Naive thymus-derived CD4-positive, alpha-beta T cell (primary cell): ENCODE measurements around the gene MLH1. TPM values are rescaled to one million over a fixed set of nuclear protein-coding genes. Genes with fewer than 3 reads are reported as not detected.

Experiments
- ATAC-seq: fragments of 150-1000 bp; cut with Tn5 transposase; 2 replicates; pipeline ENCODE4 v1.10.0; 2021; ENCODE audit warnings: mild to moderate bottlenecking, moderate library complexity
- CTCF ChIA-PET: fragments of 350-600 bp; sonication (Branson Sonifier 250); formaldehyde crosslinking; loops from one replicate; lab custom pipeline; 2021; ENCODE audit warnings: antibody characterized with exemption; lab: Charles Lee
- POLR2A ChIA-PET: fragments of 350-600 bp; sonication (Branson Sonifier 250); formaldehyde crosslinking; loops from one replicate; lab custom pipeline; 2021; ENCODE audit warnings: antibody characterized with exemption, inconsistent platforms; lab: Charles Lee
- DNase-seq, 9 donors: peaks; one replicate each; pipeline versions ENCODE4 v3.0.0 to v3.0.0-alpha.2; 2020 to 2022; ENCODE audit warnings: mixed read lengths in 1 of 9
- H3K27ac ChIP-seq: one replicate; pipeline ENCODE4 v1.7.0; 2013; ENCODE audit warnings: mild to moderate bottlenecking, low read depth, low read length, moderate library complexity
- H3K27me3 ChIP-seq, 2 donors: one replicate each; pipeline ENCODE4 v1.7.0; 2013; ENCODE audit warnings: low read length in 2 of 2, mild to moderate bottlenecking in 2 of 2, moderate library complexity in 2 of 2; ENCODE audit not compliant: control insufficient read depth in 2 of 2, insufficient read depth in 2 of 2
- H3K36me3 ChIP-seq, 3 experiments: 1 replicate in 2 of 3; 2 replicates in 1 of 3; pipeline ENCODE4 v1.7.0; 2013; ENCODE audit warnings: low read length in 3 of 3, mild to moderate bottlenecking in 3 of 3, moderate library complexity in 1 of 3; ENCODE audit not compliant: insufficient read depth in 3 of 3, control insufficient read depth in 2 of 3
- H3K4me1 ChIP-seq, 2 donors: one replicate each; pipeline ENCODE4 v1.7.0; 2013; ENCODE audit warnings: low read length in 2 of 2, mild to moderate bottlenecking in 2 of 2, moderate library complexity in 1 of 2; ENCODE audit not compliant: control insufficient read depth in 2 of 2, insufficient read depth in 2 of 2
- H3K4me3 ChIP-seq: 2 replicates; pipeline ENCODE4 v1.7.0; 2013; ENCODE audit warnings: mild to moderate bottlenecking, low read length
- H3K9me3 ChIP-seq, 3 experiments: 1 replicate in 2 of 3; 2 replicates in 1 of 3; pipeline ENCODE4 v1.7.0; 2013; ENCODE audit warnings: low read length in 3 of 3; ENCODE audit not compliant: control insufficient read depth in 2 of 3
- H3K27ac Mint-ChIP-seq, 9 donors: one replicate each; pipeline ENCODE4 v1.8.0; 2020 to 2022; ENCODE audit warnings: mixed read lengths in 9 of 9, mild to moderate bottlenecking in 8 of 9, moderate library complexity in 5 of 9, inconsistent platforms in 2 of 9
- H3K27me3 Mint-ChIP-seq, 5 donors: one replicate each; pipeline ENCODE4 v1.8.0; 2021 to 2022; ENCODE audit warnings: mixed read lengths in 5 of 5, mild to moderate bottlenecking in 1 of 5
- H3K36me3 Mint-ChIP-seq, 5 donors: one replicate each; pipeline ENCODE4 v1.8.0; 2020 to 2022; ENCODE audit warnings: mixed read lengths in 5 of 5, mild to moderate bottlenecking in 3 of 5, inconsistent platforms in 1 of 5
- H3K4me1 Mint-ChIP-seq, 7 donors: one replicate each; pipeline ENCODE4 v1.8.0; 2020 to 2022; ENCODE audit warnings: mixed read lengths in 7 of 7, mild to moderate bottlenecking in 3 of 7, inconsistent platforms in 1 of 7
- H3K4me3 Mint-ChIP-seq, 10 donors: one replicate each; pipeline ENCODE4 v1.8.0; 2020 to 2022; ENCODE audit warnings: mild to moderate bottlenecking in 10 of 10, mixed read lengths in 10 of 10, moderate library complexity in 6 of 10, inconsistent platforms in 2 of 10
- H3K9me3 Mint-ChIP-seq, 11 donors: one replicate each; pipeline ENCODE4 v1.8.0; 2020 to 2022; ENCODE audit warnings: mixed read lengths in 11 of 11, mild to moderate bottlenecking in 4 of 11, inconsistent platforms in 1 of 11, moderate library complexity in 1 of 11
- intact Hi-C, 2 donors: fragments of 100-400 bp; cut with micrococcal nuclease; formaldehyde crosslinking; loops; one replicate each; pipeline ENCODE4 v1.15.1; 2023
- polyA plus RNA-seq, 2 donors: library from polyadenylated mRNA; unstranded; fragments of 300-500 nt; fragmentation: Illumina TruSeq; gene quantifications; one replicate each; pipeline ENCODE4 v1.2.3, GENCODE V29; 2021
- total RNA-seq, 6 experiments: library from RNA in 5 of 6; stranded (reverse) in 5 of 6; gene quantifications; 1 replicate in 5 of 6; 2 replicates in 1 of 6; pipeline ENCODE4 v1.2.3 and lab custom pipeline; 2021 to 2026

The MLH1 gene
- total and polyA plus RNA-seq, 7 experiments from 2014 or later: 20.4 to 42.0 (median 28.6) TPM

- no peak overlapping the region for H3K27ac ChIP-seq
- Mint-ChIP-seq H3K4me1 (peaks cover 14 to 17% (median 15%) of the 10 kb centered on the region in 7 donors), H3K36me3 (peaks cover 0 to 3% (median 0%) of the 10 kb centered on the region in 5 donors), H3K27me3 (no peaks in the 10 kb centered on the region), H3K27ac (no peak overlapping the region), H3K9me3 (no peaks in the 10 kb centered on the region), H3K4me3 (no peak overlapping the region)
- ChIA-PET POLR2A (no interaction called here), CTCF (interaction anchor here (0.5 to 0.6 kb wide), 2 partner anchors 81 to 96 kb away, joined by 3 read pairs; no protein-coding TSS in a partner anchor)
- peaks cover 0 to 5% of the 10 kb centered on the region in 2 donors for H3K4me1 ChIP-seq
- H3K36me3 ChIP-seq: no peaks in the 10 kb centered on the region
- H3K9me3 ChIP-seq: no peaks in the 10 kb centered on the region
- H3K27me3 ChIP-seq: no peaks in the 10 kb centered on the region
- intact Hi-C loops: no loop called here
- DNase-seq: no peak
- no peak for ATAC-seq
- H3K4me3 ChIP-seq: no peak overlapping the region
These were observed 27.9 kb upstream of the MLH1 start for GRCh38 chr3:36965440-36965839.

DNA sequence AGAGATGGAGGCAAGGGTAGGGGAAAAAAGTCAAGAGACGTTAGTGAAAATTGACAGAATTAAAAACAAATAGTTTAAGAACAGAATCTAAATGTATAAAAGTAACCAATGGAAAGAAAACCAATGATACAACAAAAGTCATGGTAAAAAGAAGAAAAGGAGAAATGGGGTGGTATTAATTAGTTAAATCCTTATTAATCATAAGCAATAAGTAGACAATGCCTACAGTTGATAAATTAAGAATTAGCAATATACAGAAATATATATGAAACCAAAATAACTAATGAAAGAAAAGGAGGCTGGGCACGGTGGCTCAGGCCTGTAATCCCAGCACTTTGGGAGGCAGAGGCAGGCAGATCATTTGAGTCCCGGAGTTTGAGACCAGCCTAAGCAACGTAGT is 24.2 kb upstream of the MLH1 start:
- Histone ChIP-seq H3K9me3 (no peaks in the 10 kb centered on the region), H3K27ac (no peak overlapping the region), H3K36me3 (no peaks in the 10 kb centered on the region), H3K4me1 (peaks cover 4 to 5% of the 10 kb centered on the region in 2 donors), H3K4me3 (no peak overlapping the region), H3K27me3 (no peaks in the 10 kb centered on the region)
- Mint-ChIP-seq H3K27me3 (no peaks in the 10 kb centered on the region), H3K27ac (peak overlapping the region in 5 of 9 donors; percentile 51 to 75 (median 66)), H3K9me3 (peaks cover 0 to 2% (median 0%) of the 10 kb centered on the region in 11 donors), H3K4me1 (peaks cover 21 to 32% (median 24%) of the 10 kb centered on the region in 7 donors), H3K4me3 (peak overlapping the region in 2 of 10 donors; percentile 16 to 39), H3K36me3 (peaks cover 0 to 14% (median 9%) of the 10 kb centered on the region in 5 donors)
- no peak for ATAC-seq
- POLR2A ChIA-PET: interaction anchor here (1.1 to 2.2 kb wide), 3 partner anchors 11 to 25 kb away, joined by 3 to 6 read pairs (median 5); partner anchors contain the start of gene MLH1
- CTCF ChIA-PET: interaction anchor here (1.2 kb wide), 1 partner anchor 10 kb away, joined by 3 read pairs; no protein-coding TSS in a partner anchor
- intact Hi-C loops: no loop called here
- no peak for DNase-seq

GRCh38 chr3:36969540-36970432 is 23.5 kb upstream of the MLH1 start:
- H3K27me3 Mint-ChIP-seq: no peaks in the 10 kb centered on the region
- H3K36me3 Mint-ChIP-seq: peaks cover 0 to 16% (median 9%) of the 10 kb centered on the region in 5 donors
- H3K4me1 Mint-ChIP-seq: peaks cover 21 to 32% (median 24%) of the 10 kb centered on the region in 7 donors
- Histone ChIP-seq H3K27me3 (no peaks in the 10 kb centered on the region), H3K27ac (peak overlapping the region; percentile 9), H3K9me3 (no peaks in the 10 kb centered on the region), H3K36me3 (no peaks in the 10 kb centered on the region), H3K4me1 (peaks cover 4 to 5% of the 10 kb centered on the region in 2 donors), H3K4me3 (no peak overlapping the region)
- ATAC-seq (peak; percentile 95), DNase-seq (peak in 5 of 9 donors; percentile 14 to 36 (median 23))
- CTCF ChIA-PET: interaction anchor here (1.2 kb wide), 1 partner anchor 11 kb away, joined by 3 read pairs; no protein-coding TSS in a partner anchor
- peaks cover 0 to 2% (median 0%) of the 10 kb centered on the region in 11 donors for H3K9me3 Mint-ChIP-seq
- peak overlapping the region in 6 of 10 donors; percentile 16 to 59 (median 38) for H3K4me3 Mint-ChIP-seq
- intact Hi-C loops: loop anchor here (2.0 to 5.0 kb wide), 2 partner anchors 23 to 242 kb away; partner anchors contain the start of genes EPM2AIP1 (in 1 of the 2) and MLH1 (in 1 of the 2)
- peak overlapping the region; percentile 48 to 83 (median 63) for H3K27ac Mint-ChIP-seq
- POLR2A ChIA-PET: interaction anchor here (1.0 to 2.2 kb wide), 4 partner anchors 11 to 24 kb away, joined by 3 to 6 read pairs (median 4); partner anchors contain the start of gene MLH1

GRCh38 chr3:36972163-36972562 is 21.2 kb upstream of the MLH1 start:
- Histone ChIP-seq H3K27me3 (no peaks in the 10 kb centered on the region), H3K9me3 (no peaks in the 10 kb centered on the region), H3K36me3 (no peaks in the 10 kb centered on the region), H3K4me1 (peaks cover 4 to 5% of the 10 kb centered on the region in 2 donors), H3K27ac (no peak overlapping the region), H3K4me3 (no peak overlapping the region)
- Mint-ChIP-seq H3K27me3 (no peaks in the 10 kb centered on the region), H3K4me1 (peaks cover 21 to 31% (median 24%) of the 10 kb centered on the region in 7 donors), H3K36me3 (peaks cover 0 to 23% (median 19%) of the 10 kb centered on the region in 5 donors), H3K27ac (no peak overlapping the region), H3K4me3 (no peak overlapping the region), H3K9me3 (peaks cover 0 to 6% (median 0%) of the 10 kb centered on the region in 11 donors)
- ChIA-PET CTCF (no interaction called here), POLR2A (interaction anchor here (1.2 kb wide), 1 partner anchor 20 kb away, joined by 3 read pairs; the partner anchor contains the start of gene EPM2AIP1)
- DNase-seq (no peak), ATAC-seq (no peak)
- intact Hi-C loops: loop anchor here in 1 of 2 donors (5.0 kb wide), 1 partner anchor 245 kb away; no protein-coding TSS in a partner anchor

- no peaks in the 10 kb centered on the region for H3K36me3 ChIP-seq
- intact Hi-C loops: loop anchor here in 1 of 2 donors (5.0 kb wide), 1 partner anchor 246 kb away; no protein-coding TSS in a partner anchor
- no peak overlapping the region for H3K4me3 ChIP-seq
- peaks cover 0 to 23% (median 19%) of the 10 kb centered on the region in 5 donors for H3K36me3 Mint-ChIP-seq
- H3K27me3 Mint-ChIP-seq: no peaks in the 10 kb centered on the region
- no peaks in the 10 kb centered on the region for H3K9me3 ChIP-seq
- H3K4me1 ChIP-seq: peaks cover 4 to 5% of the 10 kb centered on the region in 2 donors
- ChIA-PET CTCF (interaction anchor here (0.7 kb wide), 1 partner anchor 14 kb away, joined by 3 read pairs; no protein-coding TSS in a partner anchor), POLR2A (interaction anchor here (1.0 kb wide), 1 partner anchor 19 kb away, joined by 3 read pairs; the partner anchor contains the start of gene EPM2AIP1)
- no peaks in the 10 kb centered on the region for H3K27me3 ChIP-seq
- peaks cover 0 to 15% (median 4%) of the 10 kb centered on the region in 11 donors for H3K9me3 Mint-ChIP-seq
- H3K27ac Mint-ChIP-seq: peak overlapping the region in 1 of 9 donors; percentile 2
- no peak overlapping the region for H3K27ac ChIP-seq
- peak overlapping the region in 1 of 10 donors; percentile 23 for H3K4me3 Mint-ChIP-seq
- DNase-seq: no peak
- peaks cover 23 to 31% (median 25%) of the 10 kb centered on the region in 7 donors for H3K4me1 Mint-ChIP-seq
- no peak for ATAC-seq
These were observed 20.2 kb upstream of the MLH1 start for GRCh38 chr3:36973139-36973538.

DNA sequence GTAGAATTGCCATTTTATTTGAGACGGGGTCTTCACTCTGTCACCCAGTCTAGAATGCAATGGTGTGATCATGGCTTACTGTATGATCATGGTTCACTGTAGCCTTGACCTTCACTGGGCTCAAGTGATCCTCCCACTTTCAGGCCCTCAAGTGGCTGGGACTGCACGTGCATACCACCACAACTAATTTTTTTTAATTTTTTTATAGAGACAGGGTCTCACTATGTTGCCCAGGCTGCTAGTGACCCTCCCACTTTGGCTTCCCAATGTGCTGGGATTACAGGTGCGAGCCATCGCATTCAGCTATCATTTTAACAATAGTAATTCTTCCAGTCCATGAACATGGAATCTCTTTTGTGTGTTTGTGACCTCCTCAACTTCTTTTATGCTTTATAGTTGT is 12.3 kb upstream of the MLH1 start:
- Mint-ChIP-seq H3K4me1 (peaks cover 0 to 6% (median 4%) of the 10 kb centered on the region in 7 donors), H3K27ac (no peak overlapping the region), H3K4me3 (no peak overlapping the region), H3K9me3 (peaks cover 5 to 37% (median 21%) of the 10 kb centered on the region in 11 donors), H3K36me3 (peaks cover 27 to 75% (median 51%) of the 10 kb centered on the region in 5 donors), H3K27me3 (no peaks in the 10 kb centered on the region)
- peaks cover 11 to 42% (median 12%) of the 10 kb centered on the region in 3 experiments for H3K36me3 ChIP-seq
- CTCF ChIA-PET: no interaction called here
- ATAC-seq (no peak), DNase-seq (no peak)
- H3K9me3 ChIP-seq: peaks cover 0 to 10% (median 0%) of the 10 kb centered on the region in 3 experiments
- intact Hi-C loops: no loop called here
- H3K4me1 ChIP-seq: no peaks in the 10 kb centered on the region
- H3K27ac ChIP-seq: no peak overlapping the region
- H3K27me3 ChIP-seq: no peaks in the 10 kb centered on the region
- POLR2A ChIA-PET: interaction anchor here (0.7 kb wide), 1 partner anchor 11 kb away, joined by 4 read pairs; no protein-coding TSS in a partner anchor
- no peak overlapping the region for H3K4me3 ChIP-seq
